Measurements from ENCODE around the gene GRK4. TPM values are rescaled to one million over a fixed set of nuclear protein-coding genes. Genes with fewer than 3 reads are reported as not detected.

The GRK4 gene
- total and polyA plus RNA-seq, 10 of the 15 experiments (the other 5 are each of a cell fraction or from before 2014, with no cell fraction given), result 1.1 to 4.0 (median 2.5) TPM

GRCh38 chr4:2965262-2965661 is 1.9 kb downstream of the GRK4 start:
- no peak for DNase-seq (ENCODE audit: low read depth, low spot score)
- H3K36me3 ChIP-seq (ENCODE audit: control insufficient read depth in 2 of 2, insufficient read depth in 2 of 2, low read length in 1 of 2), result no peaks in the 10 kb centered on the region
- H3K4me2 ChIP-seq (ENCODE audit: control insufficient read depth, insufficient read depth), result no peak overlapping the region
- CTCF ChIA-PET, result interaction anchor here (0.7 to 2.5 kb wide), 4 partner anchors 8 to 17 kb away, joined by 3 to 10 read pairs (median 6); no protein-coding TSS in a partner anchor
- H3K27me3 ChIP-seq (replicated peaks in 1 of 2; ENCODE audit: control insufficient read depth in 2 of 2, insufficient read depth in 2 of 2, low read length in 1 of 2), result no peaks in the 10 kb centered on the region
- RAD21 ChIA-PET (ENCODE audit: unreplicated experiment), result interaction anchor here (4.5 kb wide), 1 partner anchor 29 kb away, joined by 35 read pairs; no protein-coding TSS in a partner anchor
- no peak overlapping the region for H3K4me3 ChIP-seq
- 95% methylated on average over 16 of the region's 16 CpGs for WGBS (ENCODE audit: insufficient coverage, insufficient replicate concordance, low lambda C conversion rate, missing lambda C conversion rate)
- TF ChIP-seq TAF1 (IDR thresholded peaks at IDR 0.05; ENCODE audit: borderline replicate concordance, low read depth, low read length) (no peak), RBBP5 (conservative IDR thresholded peaks at IDR 0.05) (no peak), NFYB (IDR thresholded peaks at IDR 0.05; ENCODE audit: insufficient read depth, low read depth, low read length) (no peak), RUNX3 (IDR thresholded peaks at IDR 0.05; ENCODE audit: low read length) (no peak), CEBPB (IDR thresholded peaks at IDR 0.05; ENCODE audit: borderline replicate concordance in 1 of 2, low read depth in 2 of 2, low read length in 2 of 2) (no peak), NKRF (conservative IDR thresholded peaks at IDR 0.05) (no peak), ATF3 (IDR thresholded peaks at IDR 0.05; ENCODE audit: borderline replicate concordance, extremely low read depth, low read depth, low read length) (no peak), CBFB (IDR thresholded peaks at IDR 0.05; ENCODE audit: low read depth) (no peak), TCF7 (IDR thresholded peaks at IDR 0.05; ENCODE audit: borderline replicate concordance) (no peak), STAT3 (IDR thresholded peaks at IDR 0.05; ENCODE audit: low read depth, low read length) (no peak)
- FAIRE-seq, result no peak
- H3K9me3 ChIP-seq (replicated peaks; ENCODE audit: control insufficient read depth, insufficient read depth, low read length), result no peaks in the 10 kb centered on the region; the same call in 2 of the 3 replicates
- SMC1A ChIA-PET (ENCODE audit: uncharacterized antibody, unreplicated experiment), result interaction anchor here (0.9 to 2.4 kb wide), 4 partner anchors 11 to 77 kb away, joined by 3 to 8 read pairs (median 4); no protein-coding TSS in a partner anchor
- H4K20me1 ChIP-seq (ENCODE audit: control insufficient read depth, insufficient read depth), result peaks cover 6% of the 10 kb centered on the region; the same call in 1 of the 2 replicates
- no peak overlapping the region for H2AFZ ChIP-seq (ENCODE audit: control insufficient read depth, low read depth, low read length)
- no peak overlapping the region for H3K9ac ChIP-seq (ENCODE audit: control insufficient read depth, insufficient read depth, low read length)
- peaks cover under 1% of the 10 kb centered on the region for H3K4me1 ChIP-seq (ENCODE audit: control insufficient read depth, insufficient read depth, low read length)
- no TSS peak for BruUV-seq (replicated peaks)
- in situ Hi-C loops (cut with MboI), result no loop called here
- no peak overlapping the region for H3K27ac ChIP-seq (ENCODE audit: control insufficient read depth, insufficient read depth)
- POLR2A ChIA-PET, result no interaction called here
- intact Hi-C loops (cut with micrococcal nuclease; ENCODE audit: unreplicated experiment), result no loop called here
- H3K79me2 ChIP-seq (ENCODE audit: control insufficient read depth, insufficient read depth, low read length), result peaks cover 24% of the 10 kb centered on the region
- ATAC-seq, result no peak
